Tibial artery (tissue), 4 donors: ENCODE measurements around the gene PCDH18.
"Not testable (repeated sequence)": the region's sequence is repeated elsewhere in the genome, so short reads cannot be mapped to it uniquely, and the experiment has no call there.

Source experiments
- DNase-seq, 2 donors: peaks; one replicate each; pipeline ENCODE4 v3.0.0-alpha.2; 2019
- H3K27ac ChIP-seq, 2 donors: fragments of 200-600 bp; sonication (generic) in 1 of 2; 1 replicate in 1 of 2; 2 replicates in 1 of 2; pipeline ENCODE4 v1.5.1; 2018 to 2019; ENCODE audit warnings: mild to moderate bottlenecking in 1 of 2
- H3K27me3 ChIP-seq, 2 donors: fragments of 200-600 bp; sonication (generic) in 1 of 2; one replicate each; pipeline versions ENCODE4 v1.5.1 to v1.6.0; 2016 to 2019
- H3K36me3 ChIP-seq, 3 donors: fragments of 200-600 bp; sonication (generic) in 2 of 3; one replicate each; pipeline ENCODE4 v1.5.1; 2016 to 2019; ENCODE audit warnings: mild to moderate bottlenecking in 2 of 3
- H3K4me1 ChIP-seq, 4 donors: fragments of 200-600 bp; sonication (generic) in 2 of 4; 1 replicate in 3 of 4; 2 replicates in 1 of 4; pipeline ENCODE4 v1.5.1; 2016 to 2019
- H3K4me3 ChIP-seq, 2 donors: fragments of 200-600 bp; sonication (generic) in 1 of 2; 1 replicate in 1 of 2; 2 replicates in 1 of 2; pipeline ENCODE4 v1.5.1; 2018 to 2019; ENCODE audit warnings: mild to moderate bottlenecking in 2 of 2
- H3K9me3 ChIP-seq, 3 donors: fragments of 200-600 bp; sonication (generic) in 1 of 3; one replicate each; pipeline ENCODE4 v1.5.1; 2016 to 2019
- CTCF ChIP-seq, 2 experiments: fragments of 200-600 bp in 1 of 2; fragments of 450-650 bp in 1 of 2; IDR thresholded peaks; one replicate each; pipeline ENCODE4 v1.5.1; 2017 to 2019; ENCODE audit warnings: antibody characterized with exemption in 2 of 2, mild to moderate bottlenecking in 1 of 2, moderate library complexity in 1 of 2
- intact Hi-C: fragments of 100-400 bp; cut with DNase I; formaldehyde crosslinking; loops from one replicate; pipeline ENCODE4 v1.15.0; 2023; ENCODE audit warnings: low total_unique reads

PCDH18 gene

GRCh38 chr4:137541181-137541580, 8.9 kb upstream of the PCDH18 start:
- H3K27ac ChIP-seq = no peak overlapping the region
- no peaks in the 10 kb centered on the region for H3K9me3 ChIP-seq
- no peak for DNase-seq
- peaks cover 0 to 28% (median 7%) of the 10 kb centered on the region in 4 donors for H3K4me1 ChIP-seq
- no peaks in the 10 kb centered on the region for H3K27me3 ChIP-seq
- no peak overlapping the region for H3K4me3 ChIP-seq
- no peak for TF ChIP-seq CTCF (IDR thresholded peaks at IDR 0.05)
- no peaks in the 10 kb centered on the region for H3K36me3 ChIP-seq
- intact Hi-C loops = no loop called here

GRCh38 chr4:137540356-137540755, 8.1 kb upstream of the PCDH18 start:
- no peak for DNase-seq
- no peaks in the 10 kb centered on the region for H3K27me3 ChIP-seq
- H3K4me1 ChIP-seq = peaks cover 0 to 21% (median 2%) of the 10 kb centered on the region in 4 donors
- H3K27ac ChIP-seq = no peak overlapping the region
- TF ChIP-seq CTCF (IDR thresholded peaks at IDR 0.05) = no peak
- H3K9me3 ChIP-seq = no peaks in the 10 kb centered on the region
- no peaks in the 10 kb centered on the region for H3K36me3 ChIP-seq
- no peak overlapping the region for H3K4me3 ChIP-seq
- intact Hi-C loops = no loop called here

- H3K4me1 ChIP-seq = peaks cover 0 to 21% (median 2%) of the 10 kb centered on the region in 4 donors
- no peak for DNase-seq
- H3K36me3 ChIP-seq = no peaks in the 10 kb centered on the region
- no peak overlapping the region for H3K27ac ChIP-seq
- no peak for TF ChIP-seq CTCF (IDR thresholded peaks at IDR 0.05)
- no peaks in the 10 kb centered on the region for H3K9me3 ChIP-seq
- intact Hi-C loops = loop anchor here (10.0 kb wide), 1 partner anchor 166 kb away; no protein-coding TSS in a partner anchor
- H3K4me3 ChIP-seq = no peak overlapping the region
- no peaks in the 10 kb centered on the region for H3K27me3 ChIP-seq
Measured at GRCh38 chr4:137538526-137538925, 6.2 kb upstream of the PCDH18 start.

- H3K4me3 ChIP-seq, H3K36me3 ChIP-seq, H3K27me3 ChIP-seq, H3K9me3 ChIP-seq, H3K27ac ChIP-seq, DNase-seq: not testable (repeated sequence)
- peaks cover 0 to 18% (median 5%) of the 10 kb centered on the region in 4 donors for H3K4me1 ChIP-seq
- intact Hi-C loops = loop anchor here (10.0 kb wide), 1 partner anchor 167 kb away; no protein-coding TSS in a partner anchor
Measured at GRCh38 chr4:137537807-137538206, 5.5 kb upstream of the PCDH18 start.

- no peak for TF ChIP-seq CTCF (IDR thresholded peaks at IDR 0.05)
- DNase-seq = no peak
- intact Hi-C loops = loop anchor here (10.0 kb wide), 1 partner anchor 168 kb away; no protein-coding TSS in a partner anchor
- Histone ChIP-seq H3K36me3 (no peaks in the 10 kb centered on the region), H3K27me3 (no peaks in the 10 kb centered on the region), H3K4me3 (no peak overlapping the region), H3K27ac (no peak overlapping the region), H3K9me3 (no peaks in the 10 kb centered on the region), H3K4me1 (peaks cover 0 to 10% (median 5%) of the 10 kb centered on the region in 4 donors)
Measured at GRCh38 chr4:137536789-137537561, 4.7 kb upstream of the PCDH18 start.

GRCh38 chr4:137535718-137536117, 3.4 kb upstream of the PCDH18 start:
- Histone ChIP-seq H3K9me3 (no peaks in the 10 kb centered on the region), H3K4me3 (no peak overlapping the region), H3K27ac (no peak overlapping the region), H3K36me3 (no peaks in the 10 kb centered on the region), H3K27me3 (no peaks in the 10 kb centered on the region), H3K4me1 (peaks cover 0 to 10% (median 5%) of the 10 kb centered on the region in 4 donors)
- intact Hi-C loops = loop anchor here (10.0 kb wide), 1 partner anchor 169 kb away; no protein-coding TSS in a partner anchor
- TF ChIP-seq CTCF (IDR thresholded peaks at IDR 0.05) = no peak
- DNase-seq = no peak
